ENCODE data around the gene TTC12. TPM values are rescaled to one million over a fixed set of nuclear protein-coding genes. Genes with fewer than 3 reads are reported as not detected.

Gene TTC12
- total and polyA plus RNA-seq, 2 of the 8 experiments (the other 6 are each of a cell fraction or from before 2014, with no cell fraction given) = 4.7 to 9.0 TPM

GRCh38 chr11:113409526-113409925, 95.1 kb downstream of the TTC12 start (continued):
- no peak for TF ChIP-seq SIRT6 (IDR thresholded peaks at IDR 0.05; ENCODE audit: low read length)
